OCI-LY1 (cell line): ENCODE data around the gene PRDX6.

ENCODE experiments used
- H2AFZ ChIP-seq: fragments of 200-600 bp; sonication (generic), shearing (Covaris generic); 2 replicates; pipeline ENCODE4 v1.6.0; 2014; ENCODE audit warnings: antibody characterized with exemption, mild to moderate bottlenecking, low read length
- H3F3A ChIP-seq: fragments of 200-600 bp; sonication (generic), shearing (Covaris generic); 2 replicates; pipeline ENCODE4 v1.6.0; 2014; ENCODE audit warnings: mild to moderate bottlenecking, antibody characterized with exemption, low read length, moderate library complexity; ENCODE audit not compliant: insufficient read depth
- H3K27ac ChIP-seq: fragments of 200-600 bp; sonication (generic); 2 replicates; pipeline ENCODE4 v1.5.1; 2014; ENCODE audit warnings: low read length, mixed run types, mild to moderate bottlenecking, low read depth; ENCODE audit not compliant: poor library complexity, severe bottlenecking
- H3K27me3 ChIP-seq: fragments of 200-600 bp; sonication (generic); 2 replicates; pipeline ENCODE4 v1.6.0; 2014; ENCODE audit warnings: antibody characterized with exemption, mild to moderate bottlenecking, low read length, moderate library complexity; ENCODE audit not compliant: insufficient read depth
- H3K36me3 ChIP-seq: fragments of 200-600 bp; sonication (generic); 2 replicates; pipeline ENCODE4 v1.6.1; 2014; ENCODE audit warnings: mild to moderate bottlenecking, antibody characterized with exemption, low read length, moderate library complexity, mixed read lengths; ENCODE audit not compliant: insufficient read depth
- H3K4me1 ChIP-seq: fragments of 200-600 bp; sonication (generic); 2 replicates; pipeline ENCODE4 v1.5.1; 2014; ENCODE audit warnings: mild to moderate bottlenecking, low read length, moderate library complexity; ENCODE audit not compliant: insufficient read depth, severe bottlenecking
- H3K4me2 ChIP-seq: fragments of 200-600 bp; sonication (generic), shearing (Covaris generic); 2 replicates; pipeline ENCODE4 v1.6.1; 2014; ENCODE audit warnings: low read length
- H3K4me3 ChIP-seq: fragments of 200-600 bp; sonication (generic); 2 replicates; pipeline ENCODE4 v1.5.1; 2014; ENCODE audit warnings: low read length, low read depth, mild to moderate bottlenecking, mixed read lengths; ENCODE audit not compliant: poor library complexity, severe bottlenecking
- H3K79me2 ChIP-seq: fragments of 200-600 bp; shearing (Covaris generic); 2 replicates; pipeline ENCODE4 v1.6.1; 2016; ENCODE audit warnings: mixed run types, low read length, mixed read lengths; ENCODE audit not compliant: insufficient read depth
- H3K9ac ChIP-seq: fragments of 200-600 bp; sonication (generic), shearing (Covaris generic); 2 replicates; pipeline ENCODE4 v1.6.1; 2014; ENCODE audit warnings: mild to moderate bottlenecking, low read length, mixed read lengths
- H3K9me2 ChIP-seq: fragments of 200-600 bp; sonication (generic), shearing (Covaris generic); 2 replicates; pipeline ENCODE4 v1.6.1; 2014; ENCODE audit warnings: low read depth, mild to moderate bottlenecking, low read length, mixed read lengths
- H3K9me3 ChIP-seq: fragments of 200-600 bp; shearing (Covaris generic); 2 replicates; pipeline ENCODE4 v1.6.1; 2014; ENCODE audit warnings: low read length, mixed read lengths
- H4K20me1 ChIP-seq: fragments of 200-600 bp; sonication (generic), shearing (Covaris generic); 2 replicates; pipeline ENCODE4 v1.6.0; 2016; ENCODE audit warnings: mild to moderate bottlenecking, low read length; ENCODE audit not compliant: insufficient read depth
- EZH2 ChIP-seq: fragments of 200-600 bp; sonication (generic), shearing (Covaris generic); IDR thresholded peaks from 2 replicates; pipeline ENCODE4 v1.8.0; 2017; ENCODE audit warnings: borderline replicate concordance, mixed run types, mild to moderate bottlenecking, antibody characterized with exemption, low read length, moderate library complexity, mixed read lengths
- TF ChIP-seq, protein P1 (sequence below): fragments of 200-600 bp; sonication (generic), shearing (Covaris generic); IDR thresholded peaks from 2 replicates; pipeline ENCODE4 v1.5.1; 2017; ENCODE audit warnings: mild to moderate bottlenecking, antibody characterized with exemption, low read length, moderate library complexity, mixed read lengths

The PRDX6 gene

DNA sequence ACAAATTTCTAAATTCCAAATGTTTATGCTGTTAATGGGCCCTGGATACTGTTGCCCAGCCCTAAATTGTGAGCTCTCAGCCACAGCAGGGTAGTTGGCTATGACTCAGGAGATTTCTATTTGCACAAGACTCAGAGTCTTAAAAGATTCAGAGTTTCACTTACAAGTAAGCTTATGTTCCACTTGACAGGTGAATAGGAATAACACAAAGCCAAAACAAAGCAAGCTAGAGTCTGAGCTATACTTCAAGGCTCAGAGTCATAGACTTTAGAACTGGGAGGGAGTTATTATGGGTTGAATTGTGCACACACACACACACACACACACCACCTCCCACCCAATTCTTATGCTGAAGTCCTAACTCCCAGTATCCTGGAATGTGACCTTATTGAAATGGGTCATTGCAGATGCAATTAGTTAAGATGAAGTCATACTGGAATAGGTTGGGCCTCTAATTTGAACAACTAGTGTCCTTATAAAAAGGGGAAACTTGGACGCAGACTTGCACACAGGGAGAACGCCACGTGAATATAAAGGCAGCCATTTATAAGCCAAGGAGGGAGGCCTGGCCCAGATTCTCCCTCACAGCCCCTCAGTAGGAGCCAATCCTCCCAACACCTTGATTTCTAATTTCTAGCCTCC lies 30.2 kb downstream of the PRDX6 start:
- Histone ChIP-seq H3F3A (no peaks in the 10 kb centered on the region), H4K20me1 (no peaks in the 10 kb centered on the region), H3K27me3 (no peaks in the 10 kb centered on the region), H2AFZ (no peak overlapping the region), H3K4me3 (no peak overlapping the region), H3K9ac (no peak overlapping the region), H3K4me2 (no peak overlapping the region), H3K27ac (no peak overlapping the region), H3K9me3 (no peaks in the 10 kb centered on the region), H3K36me3 (no peaks in the 10 kb centered on the region), H3K9me2 (no peaks in the 10 kb centered on the region), H3K4me1 (no peaks in the 10 kb centered on the region), H3K79me2 (no peaks in the 10 kb centered on the region)
- no peak for TF ChIP-seq EZH2
- TF ChIP-seq, protein P1, sequence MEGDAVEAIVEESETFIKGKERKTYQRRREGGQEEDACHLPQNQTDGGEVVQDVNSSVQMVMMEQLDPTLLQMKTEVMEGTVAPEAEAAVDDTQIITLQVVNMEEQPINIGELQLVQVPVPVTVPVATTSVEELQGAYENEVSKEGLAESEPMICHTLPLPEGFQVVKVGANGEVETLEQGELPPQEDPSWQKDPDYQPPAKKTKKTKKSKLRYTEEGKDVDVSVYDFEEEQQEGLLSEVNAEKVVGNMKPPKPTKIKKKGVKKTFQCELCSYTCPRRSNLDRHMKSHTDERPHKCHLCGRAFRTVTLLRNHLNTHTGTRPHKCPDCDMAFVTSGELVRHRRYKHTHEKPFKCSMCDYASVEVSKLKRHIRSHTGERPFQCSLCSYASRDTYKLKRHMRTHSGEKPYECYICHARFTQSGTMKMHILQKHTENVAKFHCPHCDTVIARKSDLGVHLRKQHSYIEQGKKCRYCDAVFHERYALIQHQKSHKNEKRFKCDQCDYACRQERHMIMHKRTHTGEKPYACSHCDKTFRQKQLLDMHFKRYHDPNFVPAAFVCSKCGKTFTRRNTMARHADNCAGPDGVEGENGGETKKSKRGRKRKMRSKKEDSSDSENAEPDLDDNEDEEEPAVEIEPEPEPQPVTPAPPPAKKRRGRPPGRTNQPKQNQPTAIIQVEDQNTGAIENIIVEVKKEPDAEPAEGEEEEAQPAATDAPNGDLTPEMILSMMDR, result no peak

DNA sequence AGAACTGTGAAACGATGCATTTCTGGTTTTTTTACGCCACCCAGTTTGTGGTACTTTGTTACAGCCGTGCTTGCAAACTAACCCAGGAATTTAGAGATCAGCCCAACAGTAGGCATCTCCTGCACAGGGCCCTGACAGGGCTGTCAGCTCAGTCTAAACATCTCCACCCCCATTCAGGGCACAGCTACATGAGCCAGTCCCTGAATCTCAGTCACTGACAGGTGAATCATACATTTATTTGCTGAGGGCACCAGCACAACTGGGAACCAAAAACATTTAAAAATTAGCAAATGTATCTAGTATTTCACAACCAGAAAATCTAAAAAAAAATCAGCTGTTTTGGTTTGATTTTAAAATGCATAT lies 30.7 kb downstream of the PRDX6 start:
- no peaks in the 10 kb centered on the region for H3K9me3 ChIP-seq
- H3K27ac ChIP-seq, result no peak overlapping the region
- no peaks in the 10 kb centered on the region for H3K4me1 ChIP-seq
- H3K9ac ChIP-seq, result no peak overlapping the region
- H3K4me3 ChIP-seq, result no peak overlapping the region
- H3K4me2 ChIP-seq, result no peak overlapping the region
- no peaks in the 10 kb centered on the region for H3K36me3 ChIP-seq
- no peaks in the 10 kb centered on the region for H4K20me1 ChIP-seq
- H3K9me2 ChIP-seq, result no peaks in the 10 kb centered on the region
- H3F3A ChIP-seq, result no peaks in the 10 kb centered on the region
- H3K27me3 ChIP-seq, result no peaks in the 10 kb centered on the region
- TF ChIP-seq, protein P1, result no peak
- TF ChIP-seq EZH2, result no peak
- no peaks in the 10 kb centered on the region for H3K79me2 ChIP-seq
- no peak overlapping the region for H2AFZ ChIP-seq

DNA sequence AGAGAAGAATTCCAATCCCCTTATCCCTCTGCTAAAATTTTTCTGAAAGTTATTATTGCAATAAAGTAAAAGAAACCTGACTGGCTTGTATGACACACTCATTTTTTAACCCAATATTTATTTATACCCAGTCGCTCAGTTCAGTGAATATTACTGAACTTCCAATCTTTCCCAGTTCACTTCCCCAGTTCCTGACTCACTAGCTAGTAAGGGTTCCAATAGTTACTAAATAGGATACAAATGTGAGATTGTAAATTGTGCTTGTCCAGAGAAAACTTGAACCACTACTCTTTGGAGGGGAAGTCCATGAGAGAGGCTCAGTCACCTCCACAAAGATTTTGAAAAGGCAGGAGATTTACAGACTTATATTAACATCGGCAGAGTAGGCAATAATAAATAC lies 31.4 kb downstream of the PRDX6 start:
- no peaks in the 10 kb centered on the region for H4K20me1 ChIP-seq
- no peaks in the 10 kb centered on the region for H3F3A ChIP-seq
- H3K9ac ChIP-seq, result no peak overlapping the region
- H3K79me2 ChIP-seq, result no peaks in the 10 kb centered on the region
- TF ChIP-seq EZH2, result no peak
- TF ChIP-seq, protein P1, result no peak
- H3K4me1 ChIP-seq, result no peaks in the 10 kb centered on the region
- no peak overlapping the region for H3K4me2 ChIP-seq
- H3K4me3 ChIP-seq, result no peak overlapping the region
- no peaks in the 10 kb centered on the region for H3K36me3 ChIP-seq
- H3K9me2 ChIP-seq, result no peaks in the 10 kb centered on the region
- no peaks in the 10 kb centered on the region for H3K9me3 ChIP-seq
- no peak overlapping the region for H2AFZ ChIP-seq
- H3K27me3 ChIP-seq, result no peaks in the 10 kb centered on the region
- H3K27ac ChIP-seq, result no peak overlapping the region
